ENCODE results near the gene PTN. TPM values are rescaled to one million over a fixed set of nuclear protein-coding genes. Genes with fewer than 3 reads are reported as not detected.

Gene PTN
- total and polyA plus RNA-seq, 9 of the 15 experiments (the other 6 are each of a cell fraction or from before 2014, with no cell fraction given): not detected

DNA sequence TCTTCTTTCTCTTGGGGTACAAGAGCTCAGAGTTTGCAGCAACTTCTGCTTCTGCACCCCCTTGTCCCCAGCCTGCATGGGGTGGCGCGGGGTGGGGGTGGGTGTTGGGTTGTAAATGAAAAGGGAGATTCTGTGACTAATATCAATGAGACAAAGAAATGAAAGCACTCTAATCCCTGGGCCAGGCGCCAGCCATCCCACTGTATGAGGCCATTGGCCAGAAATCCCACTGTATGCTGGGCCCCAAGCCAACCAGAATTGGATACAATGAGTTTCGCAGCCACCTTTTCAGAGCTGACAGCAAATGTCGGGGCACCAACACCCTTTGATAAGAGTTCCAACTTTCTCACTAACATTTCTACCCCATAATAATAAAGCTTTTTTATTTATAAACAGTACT, 10.9 kb upstream of the PTN start:
- no peaks in the 10 kb centered on the region for H3K9me1 ChIP-seq (ENCODE audit: control insufficient read depth, insufficient read depth, low read length)
- BruUV-seq (replicated peaks): no TSS peak
- in situ Hi-C loops (cut with MboI) (no loop called here), intact Hi-C loops (cut with micrococcal nuclease) (no loop called here)
- H3K79me2 ChIP-seq (ENCODE audit: control insufficient read depth, insufficient read depth, low read length): no peaks in the 10 kb centered on the region
- H3K36me3 ChIP-seq (ENCODE audit: control insufficient read depth, insufficient read depth, low read length): no peaks in the 10 kb centered on the region
- ChIA-PET CTCF (ENCODE audit: low intra/inter-chr PET ratio) (no interaction called here), POLR2A (no interaction called here)
- H4K20me1 ChIP-seq (replicated peaks; ENCODE audit: control insufficient read depth, insufficient read depth, low read length): no peaks in the 10 kb centered on the region
- under 1% methylated on average over 5 of the region's 5 CpGs for WGBS (ENCODE audit: insufficient coverage, low coverage, missing lambda C conversion rate)
- H2AFZ ChIP-seq (ENCODE audit: low read depth, low read length): no peak overlapping the region
- H3K9me3 ChIP-seq (replicated peaks; ENCODE audit: control insufficient read depth, insufficient read depth, low read depth, low read length): no peaks in the 10 kb centered on the region
- H3K27me3 ChIP-seq (ENCODE audit: control insufficient read depth in 2 of 2, insufficient read depth in 2 of 2, low read length in 2 of 2): no peaks in the 10 kb centered on the region
- H3K27ac ChIP-seq (ENCODE audit: extremely low read depth, low read depth, low read length): no peak overlapping the region
- no peak for ATAC-seq
- TF ChIP-seq HDGF (IDR thresholded peaks at IDR 0.05): no peak
- TF ChIP-seq, protein P1, sequence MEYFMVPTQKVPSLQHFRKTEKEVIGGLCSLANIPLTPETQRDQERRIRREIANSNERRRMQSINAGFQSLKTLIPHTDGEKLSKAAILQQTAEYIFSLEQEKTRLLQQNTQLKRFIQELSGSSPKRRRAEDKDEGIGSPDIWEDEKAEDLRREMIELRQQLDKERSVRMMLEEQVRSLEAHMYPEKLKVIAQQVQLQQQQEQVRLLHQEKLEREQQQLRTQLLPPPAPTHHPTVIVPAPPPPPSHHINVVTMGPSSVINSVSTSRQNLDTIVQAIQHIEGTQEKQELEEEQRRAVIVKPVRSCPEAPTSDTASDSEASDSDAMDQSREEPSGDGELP (CRISPR knock-in tag; IDR thresholded peaks at IDR 0.05; ENCODE audit: borderline replicate concordance): no peak
- TF ChIP-seq, protein P2, sequence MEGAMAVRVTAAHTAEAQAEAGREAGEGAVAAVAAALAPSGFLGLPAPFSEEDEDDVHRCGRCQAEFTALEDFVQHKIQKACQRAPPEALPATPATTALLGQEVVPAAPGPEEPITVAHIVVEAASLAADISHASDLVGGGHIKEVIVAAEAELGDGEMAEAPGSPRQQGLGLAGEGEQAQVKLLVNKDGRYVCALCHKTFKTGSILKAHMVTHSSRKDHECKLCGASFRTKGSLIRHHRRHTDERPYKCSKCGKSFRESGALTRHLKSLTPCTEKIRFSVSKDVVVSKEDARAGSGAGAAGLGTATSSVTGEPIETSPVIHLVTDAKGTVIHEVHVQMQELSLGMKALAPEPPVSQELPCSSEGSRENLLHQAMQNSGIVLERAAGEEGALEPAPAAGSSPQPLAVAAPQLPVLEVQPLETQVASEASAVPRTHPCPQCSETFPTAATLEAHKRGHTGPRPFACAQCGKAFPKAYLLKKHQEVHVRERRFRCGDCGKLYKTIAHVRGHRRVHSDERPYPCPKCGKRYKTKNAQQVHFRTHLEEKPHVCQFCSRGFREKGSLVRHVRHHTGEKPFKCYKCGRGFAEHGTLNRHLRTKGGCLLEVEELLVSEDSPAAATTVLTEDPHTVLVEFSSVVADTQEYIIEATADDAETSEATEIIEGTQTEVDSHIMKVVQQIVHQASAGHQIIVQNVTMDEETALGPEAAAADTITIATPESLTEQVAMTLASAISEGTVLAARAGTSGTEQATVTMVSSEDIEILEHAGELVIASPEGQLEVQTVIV (CRISPR knock-in tag; IDR thresholded peaks at IDR 0.05; ENCODE audit: borderline replicate concordance): no peak
- TF ChIP-seq, protein P3, sequence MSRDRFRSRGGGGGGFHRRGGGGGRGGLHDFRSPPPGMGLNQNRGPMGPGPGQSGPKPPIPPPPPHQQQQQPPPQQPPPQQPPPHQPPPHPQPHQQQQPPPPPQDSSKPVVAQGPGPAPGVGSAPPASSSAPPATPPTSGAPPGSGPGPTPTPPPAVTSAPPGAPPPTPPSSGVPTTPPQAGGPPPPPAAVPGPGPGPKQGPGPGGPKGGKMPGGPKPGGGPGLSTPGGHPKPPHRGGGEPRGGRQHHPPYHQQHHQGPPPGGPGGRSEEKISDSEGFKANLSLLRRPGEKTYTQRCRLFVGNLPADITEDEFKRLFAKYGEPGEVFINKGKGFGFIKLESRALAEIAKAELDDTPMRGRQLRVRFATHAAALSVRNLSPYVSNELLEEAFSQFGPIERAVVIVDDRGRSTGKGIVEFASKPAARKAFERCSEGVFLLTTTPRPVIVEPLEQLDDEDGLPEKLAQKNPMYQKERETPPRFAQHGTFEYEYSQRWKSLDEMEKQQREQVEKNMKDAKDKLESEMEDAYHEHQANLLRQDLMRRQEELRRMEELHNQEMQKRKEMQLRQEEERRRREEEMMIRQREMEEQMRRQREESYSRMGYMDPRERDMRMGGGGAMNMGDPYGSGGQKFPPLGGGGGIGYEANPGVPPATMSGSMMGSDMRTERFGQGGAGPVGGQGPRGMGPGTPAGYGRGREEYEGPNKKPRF (IDR thresholded peaks at IDR 0.05; ENCODE audit: low read depth, low read length): no peak
- TF ChIP-seq, protein P4, sequence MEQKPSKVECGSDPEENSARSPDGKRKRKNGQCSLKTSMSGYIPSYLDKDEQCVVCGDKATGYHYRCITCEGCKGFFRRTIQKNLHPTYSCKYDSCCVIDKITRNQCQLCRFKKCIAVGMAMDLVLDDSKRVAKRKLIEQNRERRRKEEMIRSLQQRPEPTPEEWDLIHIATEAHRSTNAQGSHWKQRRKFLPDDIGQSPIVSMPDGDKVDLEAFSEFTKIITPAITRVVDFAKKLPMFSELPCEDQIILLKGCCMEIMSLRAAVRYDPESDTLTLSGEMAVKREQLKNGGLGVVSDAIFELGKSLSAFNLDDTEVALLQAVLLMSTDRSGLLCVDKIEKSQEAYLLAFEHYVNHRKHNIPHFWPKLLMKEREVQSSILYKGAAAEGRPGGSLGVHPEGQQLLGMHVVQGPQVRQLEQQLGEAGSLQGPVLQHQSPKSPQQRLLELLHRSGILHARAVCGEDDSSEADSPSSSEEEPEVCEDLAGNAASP (IDR thresholded peaks at IDR 0.05): no peak
- TF ChIP-seq RUNX1 (IDR thresholded peaks at IDR 0.05; ENCODE audit: low read depth): no peak
- TF ChIP-seq DACH1 (IDR thresholded peaks at IDR 0.05; ENCODE audit: partially characterized antibody): no peak
- no peak for TF ChIP-seq SLC30A9 (CRISPR knock-in tag; IDR thresholded peaks at IDR 0.05)
- TF ChIP-seq, protein P5, sequence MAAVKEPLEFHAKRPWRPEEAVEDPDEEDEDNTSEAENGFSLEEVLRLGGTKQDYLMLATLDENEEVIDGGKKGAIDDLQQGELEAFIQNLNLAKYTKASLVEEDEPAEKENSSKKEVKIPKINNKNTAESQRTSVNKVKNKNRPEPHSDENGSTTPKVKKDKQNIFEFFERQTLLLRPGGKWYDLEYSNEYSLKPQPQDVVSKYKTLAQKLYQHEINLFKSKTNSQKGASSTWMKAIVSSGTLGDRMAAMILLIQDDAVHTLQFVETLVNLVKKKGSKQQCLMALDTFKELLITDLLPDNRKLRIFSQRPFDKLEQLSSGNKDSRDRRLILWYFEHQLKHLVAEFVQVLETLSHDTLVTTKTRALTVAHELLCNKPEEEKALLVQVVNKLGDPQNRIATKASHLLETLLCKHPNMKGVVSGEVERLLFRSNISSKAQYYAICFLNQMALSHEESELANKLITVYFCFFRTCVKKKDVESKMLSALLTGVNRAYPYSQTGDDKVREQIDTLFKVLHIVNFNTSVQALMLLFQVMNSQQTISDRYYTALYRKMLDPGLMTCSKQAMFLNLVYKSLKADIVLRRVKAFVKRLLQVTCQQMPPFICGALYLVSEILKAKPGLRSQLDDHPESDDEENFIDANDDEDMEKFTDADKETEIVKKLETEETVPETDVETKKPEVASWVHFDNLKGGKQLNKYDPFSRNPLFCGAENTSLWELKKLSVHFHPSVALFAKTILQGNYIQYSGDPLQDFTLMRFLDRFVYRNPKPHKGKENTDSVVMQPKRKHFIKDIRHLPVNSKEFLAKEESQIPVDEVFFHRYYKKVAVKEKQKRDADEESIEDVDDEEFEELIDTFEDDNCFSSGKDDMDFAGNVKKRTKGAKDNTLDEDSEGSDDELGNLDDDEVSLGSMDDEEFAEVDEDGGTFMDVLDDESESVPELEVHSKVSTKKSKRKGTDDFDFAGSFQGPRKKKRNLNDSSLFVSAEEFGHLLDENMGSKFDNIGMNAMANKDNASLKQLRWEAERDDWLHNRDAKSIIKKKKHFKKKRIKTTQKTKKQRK (IDR thresholded peaks at IDR 0.05; ENCODE audit: borderline replicate concordance, low read depth, low read length): no peak
- TF ChIP-seq, protein P6, sequence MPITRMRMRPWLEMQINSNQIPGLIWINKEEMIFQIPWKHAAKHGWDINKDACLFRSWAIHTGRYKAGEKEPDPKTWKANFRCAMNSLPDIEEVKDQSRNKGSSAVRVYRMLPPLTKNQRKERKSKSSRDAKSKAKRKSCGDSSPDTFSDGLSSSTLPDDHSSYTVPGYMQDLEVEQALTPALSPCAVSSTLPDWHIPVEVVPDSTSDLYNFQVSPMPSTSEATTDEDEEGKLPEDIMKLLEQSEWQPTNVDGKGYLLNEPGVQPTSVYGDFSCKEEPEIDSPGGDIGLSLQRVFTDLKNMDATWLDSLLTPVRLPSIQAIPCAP (CRISPR knock-in tag; IDR thresholded peaks at IDR 0.05; ENCODE audit: borderline replicate concordance): no peak
- TF ChIP-seq ZNF445 (CRISPR knock-in tag; IDR thresholded peaks at IDR 0.05; ENCODE audit: low read depth): no peak
- FAIRE-seq: no peak
- no peaks in the 10 kb centered on the region for H3K4me1 ChIP-seq (replicated peaks in 1 of 2; ENCODE audit: control insufficient read depth in 2 of 2, insufficient read depth in 2 of 2, low read length in 2 of 2)
- H3K9ac ChIP-seq (ENCODE audit: insufficient read depth in 1 of 2, low read depth in 2 of 2, low read length in 2 of 2): no peak overlapping the region
- H3K4me3 ChIP-seq: no peak overlapping the region
- no peak overlapping the region for H3K4me2 ChIP-seq (ENCODE audit: insufficient read depth, low read length)
- no peak for DNase-seq (ENCODE audit: extremely low read depth in 1 of 4, low spot score in 3 of 4)
